Spleen (tissue), 7 donors: ENCODE data around the gene WDR77.

Experiments
- CTCF ChIP-seq, 11 experiments: fragments of 200-600 bp in 7 of 11; fragments of 450-650 bp in 4 of 11; sonication (generic) in 4 of 11; IDR thresholded peaks in 8 of 11; conservative IDR thresholded peaks in 3 of 11; 1 replicate in 7 of 11; 2 replicates in 4 of 11; pipeline versions ENCODE4 v1.4.0 to v1.8.0; 2016 to 2021; ENCODE audit warnings: antibody characterized with exemption in 11 of 11, inconsistent platforms in 4 of 11, mild to moderate bottlenecking in 1 of 11
- POLR2A ChIP-seq, 3 donors: fragments of 450-650 bp; IDR thresholded peaks; one replicate each; pipeline ENCODE4 v1.5.1; 2017; ENCODE audit warnings: antibody characterized with exemption in 3 of 3, mild to moderate bottlenecking in 1 of 3
- POLR2AphosphoS5 ChIP-seq, 3 donors: sonication (generic); formaldehyde crosslinking; IDR thresholded peaks; one replicate each; pipeline ENCODE4 v1.5.1; 2017; ENCODE audit warnings: antibody characterized with exemption in 3 of 3
- donor health status: DM: no; HTN: no; CAD: no; lungs with moderate emphysema.
- donor health status: DM: no; HTN: no; CAD: no.
- donor health status: DM: no; HTN: no; CAD: no.

GRCh38 chr1:111468717-111469100 is 19.7 kb upstream of the WDR77 start:
- TF ChIP-seq CTCF (IDR thresholded peaks at IDR 0.05 in 8 of 11, conservative IDR thresholded peaks at IDR 0.05 in 3 of 11) (no peak), POLR2A (IDR thresholded peaks at IDR 0.05) (no peak), POLR2AphosphoS5 (IDR thresholded peaks at IDR 0.05) (no peak)
